COLO668 (cell line): ENCODE data around the gene EPB41L1.

Experiments used
- DNase-seq: peaks from one replicate; lab custom pipeline; 2025; ENCODE audit not compliant: unreplicated experiment; lab: John Stamatoyannopoulos, UW

The EPB41L1 gene

DNA sequence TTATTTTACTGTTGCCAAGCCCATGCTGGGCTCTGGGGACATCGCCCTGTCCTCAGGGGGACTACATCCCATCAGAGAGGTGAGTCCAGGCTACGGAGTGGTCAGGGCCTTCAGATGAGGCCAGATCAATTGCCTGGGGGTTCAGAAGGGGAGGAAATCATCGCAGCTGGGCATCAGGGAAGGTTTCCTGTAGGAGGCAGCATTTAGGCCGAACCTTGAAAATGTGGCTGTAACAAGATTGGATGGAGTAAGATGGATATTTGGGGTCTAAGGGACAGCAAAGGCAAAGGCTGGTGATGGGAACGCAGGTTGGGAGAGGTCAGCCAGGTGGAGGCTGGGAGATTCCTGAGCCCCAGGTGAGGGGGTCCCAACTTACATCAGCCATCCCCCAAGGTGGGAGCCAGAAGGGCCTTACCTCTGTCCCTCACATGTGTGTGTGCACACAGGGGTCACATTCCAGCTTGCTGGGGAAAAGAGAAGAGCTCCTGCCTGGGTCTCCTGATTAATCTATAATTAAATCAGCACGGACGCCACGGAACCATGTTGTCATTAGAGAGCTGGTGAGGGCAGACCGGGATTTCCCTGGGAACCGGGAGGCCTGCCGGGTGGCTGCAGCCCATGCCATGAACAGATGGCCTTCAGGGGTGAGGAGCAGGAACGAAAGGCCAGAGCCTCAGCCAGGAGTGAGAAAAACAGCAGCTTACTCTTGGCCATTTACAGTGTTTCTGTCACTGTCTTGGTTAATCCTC, 121.1 kb downstream of the EPB41L1 start:
- DNase-seq = no peak

DNA sequence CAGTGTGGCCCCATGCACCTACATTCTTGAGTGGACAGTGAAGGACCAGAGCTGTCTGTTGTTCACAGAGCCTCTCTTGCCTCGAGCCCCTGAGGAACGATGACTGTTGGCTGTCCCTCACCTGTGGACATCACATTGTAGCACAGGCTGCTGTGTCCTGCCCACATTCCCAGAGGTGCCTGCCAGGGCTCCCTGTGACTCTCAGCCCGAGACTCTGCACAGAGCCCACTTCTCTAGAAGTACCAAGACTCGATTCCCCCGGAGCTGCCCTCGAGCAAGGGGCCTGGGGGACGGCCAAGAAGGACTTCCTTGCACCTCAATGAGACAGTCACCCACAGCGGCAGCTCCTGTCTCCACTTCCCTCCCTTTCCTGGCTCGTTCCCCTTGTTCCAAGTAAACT, 123.0 kb downstream of the EPB41L1 start:
- DNase-seq = no peak

DNA sequence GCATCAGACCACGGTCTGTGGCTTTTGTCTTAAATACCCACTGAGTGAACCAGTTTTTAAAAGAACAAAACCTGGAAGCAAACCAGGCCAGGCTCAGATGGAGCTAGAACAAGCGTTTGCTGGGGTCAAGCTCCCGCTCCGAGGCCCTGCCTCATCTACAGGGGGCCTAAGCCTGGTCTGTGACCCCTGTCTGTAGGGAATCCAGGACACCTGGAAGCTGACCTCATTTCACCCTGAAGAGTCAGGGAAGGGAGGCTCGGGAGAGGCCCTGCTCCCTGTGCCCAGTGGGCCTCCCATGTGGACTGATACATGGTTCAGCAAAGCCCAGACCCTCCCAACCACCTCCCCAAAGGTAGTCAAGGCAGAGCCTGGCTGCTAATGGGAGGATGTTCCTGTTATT, 124.8 kb downstream of the EPB41L1 start:
- no peak for DNase-seq

DNA sequence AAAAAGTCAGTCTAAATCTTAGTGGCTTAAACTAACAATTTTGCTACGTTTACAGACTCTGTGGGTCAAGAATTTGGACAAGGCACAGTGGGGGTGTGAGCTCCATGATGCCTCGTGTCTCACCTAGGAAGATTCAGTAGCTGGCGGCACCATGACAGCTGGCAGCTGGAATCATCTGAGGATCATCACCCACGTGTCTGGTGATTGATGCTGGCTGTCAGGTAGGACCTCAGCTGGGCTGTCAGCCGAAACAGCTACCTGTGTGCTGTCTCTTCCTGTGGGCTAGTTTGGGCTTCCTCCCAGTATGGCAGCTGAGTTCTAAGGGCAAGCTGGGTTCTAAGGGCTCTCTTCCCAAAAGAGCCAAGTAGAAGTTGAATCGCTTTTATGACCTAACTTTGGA, 125.2 kb downstream of the EPB41L1 start:
- DNase-seq = no peak

DNA sequence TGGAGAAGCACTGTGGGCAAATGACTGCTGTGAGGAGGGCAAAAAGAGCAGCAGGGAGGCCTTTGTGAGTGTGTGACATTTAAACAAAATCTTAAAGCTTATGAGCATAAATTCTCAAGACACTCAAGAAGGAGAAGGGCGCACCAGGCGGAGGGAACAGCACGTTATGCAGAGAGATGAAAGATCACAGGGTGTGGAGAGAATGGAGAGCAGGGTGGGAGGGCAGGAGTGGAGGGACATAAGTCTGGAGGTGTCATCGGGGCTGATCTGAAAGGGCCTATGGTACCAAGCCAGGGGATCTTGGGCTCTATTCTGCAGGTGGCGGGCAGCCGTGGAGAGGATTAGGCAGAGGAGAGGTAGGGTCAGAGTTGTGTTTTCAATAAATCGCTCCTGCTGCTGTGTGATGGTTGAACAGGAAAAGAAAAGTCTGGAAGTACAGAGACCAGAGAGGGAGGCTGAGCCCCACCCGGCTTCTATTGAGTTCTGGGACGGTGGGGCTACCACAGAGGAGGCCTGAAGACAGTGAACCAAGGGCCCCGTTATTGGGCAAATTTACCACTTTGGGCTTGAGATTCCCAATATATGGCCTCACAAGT, 127.3 kb downstream of the EPB41L1 start:
- no peak for DNase-seq
